RWPE2 (cell line): ENCODE measurements around the gene CHCHD10.

Experiments used
- ATAC-seq: fragments of 200-7000 bp; cut with Tn5 transposase; 3 replicates; pipeline ENCODE4 v1.9.1; 2021; ENCODE audit warnings: low read depth
- DNase-seq: peaks from one replicate; pipeline ENCODE4 v3.0.0-alpha.2; 2020; ENCODE audit warnings: low spot score
- H3K27ac ChIP-seq: fragments of 450-650 bp; 2 replicates; pipeline ENCODE4 v1.5.1; 2017; ENCODE audit warnings: mild to moderate bottlenecking; ENCODE audit not compliant: poor library complexity, severe bottlenecking
- H3K27me3 ChIP-seq: fragments of 250-450 bp; sonication (Bioruptor Pico); 2 replicates; pipeline ENCODE4 v1.5.1; 2021; ENCODE audit warnings: mild to moderate bottlenecking, moderate library complexity; ENCODE audit not compliant: insufficient read depth, poor library complexity, severe bottlenecking
- H3K36me3 ChIP-seq: fragments of 250-450 bp; sonication (Bioruptor Pico); 2 replicates; pipeline ENCODE4 v1.5.1; 2020; ENCODE audit warnings: low read depth, mild to moderate bottlenecking, moderate library complexity
- H3K4me1 ChIP-seq: fragments of 250-450 bp; sonication (Bioruptor Pico); 2 replicates; pipeline ENCODE4 v1.5.1; 2021; ENCODE audit warnings: mild to moderate bottlenecking, moderate library complexity; ENCODE audit not compliant: insufficient read depth, poor library complexity, severe bottlenecking
- H3K4me3 ChIP-seq: fragments of 250-450 bp; sonication (Bioruptor Pico); 2 replicates; pipeline ENCODE4 v1.5.1; 2021; ENCODE audit warnings: mild to moderate bottlenecking, moderate library complexity; ENCODE audit not compliant: severe bottlenecking
- H3K9me3 ChIP-seq: fragments of 250-450 bp; sonication (Bioruptor Pico); 2 replicates; pipeline ENCODE4 v1.5.1; 2021; ENCODE audit warnings: mild to moderate bottlenecking, moderate library complexity; ENCODE audit not compliant: severe bottlenecking
- TF ChIP-seq, protein P1 (sequence below): fragments of 450-650 bp; IDR thresholded peaks from one replicate; pipeline ENCODE4 v1.5.1; 2017; ENCODE audit warnings: mild to moderate bottlenecking, moderate library complexity; ENCODE audit not compliant: poor library complexity, severe bottlenecking

Gene CHCHD10

GRCh38 chr22:23791738-23792645 is 24.2 kb upstream of the CHCHD10 start:
- no peaks in the 10 kb centered on the region for H3K9me3 ChIP-seq
- no peak for ATAC-seq
- H3K4me1 ChIP-seq = no peaks in the 10 kb centered on the region
- TF ChIP-seq, protein P1, sequence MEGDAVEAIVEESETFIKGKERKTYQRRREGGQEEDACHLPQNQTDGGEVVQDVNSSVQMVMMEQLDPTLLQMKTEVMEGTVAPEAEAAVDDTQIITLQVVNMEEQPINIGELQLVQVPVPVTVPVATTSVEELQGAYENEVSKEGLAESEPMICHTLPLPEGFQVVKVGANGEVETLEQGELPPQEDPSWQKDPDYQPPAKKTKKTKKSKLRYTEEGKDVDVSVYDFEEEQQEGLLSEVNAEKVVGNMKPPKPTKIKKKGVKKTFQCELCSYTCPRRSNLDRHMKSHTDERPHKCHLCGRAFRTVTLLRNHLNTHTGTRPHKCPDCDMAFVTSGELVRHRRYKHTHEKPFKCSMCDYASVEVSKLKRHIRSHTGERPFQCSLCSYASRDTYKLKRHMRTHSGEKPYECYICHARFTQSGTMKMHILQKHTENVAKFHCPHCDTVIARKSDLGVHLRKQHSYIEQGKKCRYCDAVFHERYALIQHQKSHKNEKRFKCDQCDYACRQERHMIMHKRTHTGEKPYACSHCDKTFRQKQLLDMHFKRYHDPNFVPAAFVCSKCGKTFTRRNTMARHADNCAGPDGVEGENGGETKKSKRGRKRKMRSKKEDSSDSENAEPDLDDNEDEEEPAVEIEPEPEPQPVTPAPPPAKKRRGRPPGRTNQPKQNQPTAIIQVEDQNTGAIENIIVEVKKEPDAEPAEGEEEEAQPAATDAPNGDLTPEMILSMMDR = no peak
- H3K27me3 ChIP-seq = no peaks in the 10 kb centered on the region
- no peak overlapping the region for H3K4me3 ChIP-seq
- peaks cover 76% of the 10 kb centered on the region for H3K36me3 ChIP-seq
- DNase-seq = no peak
- no peak overlapping the region for H3K27ac ChIP-seq

DNA sequence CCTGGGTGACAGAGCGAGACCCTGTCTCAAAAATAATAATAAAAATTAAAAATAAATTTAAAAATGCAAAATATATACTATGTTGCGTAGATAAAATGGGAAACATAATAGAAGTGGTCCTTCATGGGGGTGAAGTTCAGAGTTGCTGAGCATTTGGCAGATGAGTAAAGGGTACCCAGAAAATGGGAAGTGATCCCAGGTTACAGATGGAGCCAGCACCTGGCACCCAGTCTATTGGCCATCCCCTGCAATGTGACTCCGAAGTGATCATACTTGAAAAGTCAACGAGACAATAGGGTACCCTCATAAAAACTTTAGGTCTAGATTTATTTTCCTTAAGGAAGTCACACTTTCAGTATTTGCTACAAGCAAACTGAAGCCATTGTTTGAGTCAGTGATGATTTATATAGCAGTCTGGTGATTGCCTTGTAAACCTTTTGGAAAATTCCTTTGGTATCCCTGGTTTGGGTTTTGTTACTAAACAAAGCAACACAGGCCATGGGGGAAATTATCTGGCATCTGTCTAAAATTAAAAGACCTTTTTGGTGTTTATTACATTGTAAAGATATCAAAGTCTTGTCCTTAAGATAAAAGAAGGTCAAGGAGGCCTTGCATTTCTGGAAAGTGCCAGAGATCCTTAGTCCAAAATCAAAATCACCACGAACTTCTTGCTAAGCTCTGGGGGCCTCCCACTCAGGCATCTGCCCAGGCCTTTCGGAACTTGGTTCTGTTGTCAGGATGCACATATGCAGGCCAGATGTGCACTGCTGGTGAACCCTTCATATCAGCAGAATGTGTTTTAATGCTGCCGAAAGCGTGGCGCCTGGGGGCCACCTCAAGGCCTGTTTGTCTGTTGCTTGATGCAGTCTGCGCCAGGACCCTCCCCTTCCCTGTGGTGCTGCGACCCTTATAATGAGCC is 23.3 kb upstream of the CHCHD10 start:
- H3K27me3 ChIP-seq = no peaks in the 10 kb centered on the region
- H3K4me3 ChIP-seq = no peak overlapping the region
- H3K9me3 ChIP-seq = no peaks in the 10 kb centered on the region
- TF ChIP-seq, protein P1 = no peak
- H3K4me1 ChIP-seq = no peaks in the 10 kb centered on the region
- no peak overlapping the region for H3K27ac ChIP-seq
- no peak for DNase-seq
- H3K36me3 ChIP-seq = peaks cover 70% of the 10 kb centered on the region
- no peak for ATAC-seq

GRCh38 chr22:23789638-23790037 is 21.9 kb upstream of the CHCHD10 start:
- Histone ChIP-seq H3K4me1 (no peaks in the 10 kb centered on the region), H3K9me3 (no peaks in the 10 kb centered on the region), H3K27ac (no peak overlapping the region), H3K27me3 (no peaks in the 10 kb centered on the region), H3K4me3 (no peak overlapping the region), H3K36me3 (peaks cover 58% of the 10 kb centered on the region)
- ATAC-seq (no peak), DNase-seq (no peak)
- TF ChIP-seq, protein P1 = no peak

DNA sequence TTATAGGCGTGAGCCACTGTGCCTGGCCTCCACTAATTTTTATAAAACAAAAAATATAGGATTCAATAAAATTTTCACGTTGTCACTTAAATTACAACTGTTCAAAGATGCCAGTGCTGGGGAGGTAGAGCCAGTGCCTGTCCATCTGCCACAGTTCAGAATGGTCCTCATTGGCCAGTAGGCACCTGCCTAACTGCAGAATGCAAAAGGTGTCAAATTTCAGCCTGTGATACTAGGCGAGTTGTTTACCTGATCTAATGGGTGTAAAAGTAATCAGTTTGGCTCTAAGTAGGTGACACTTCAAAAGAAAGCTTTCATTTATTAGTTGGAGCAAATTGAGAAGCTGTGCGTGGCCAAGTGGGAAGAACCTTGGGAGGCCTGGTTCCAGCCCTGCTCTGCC is 21.3 kb upstream of the CHCHD10 start:
- Histone ChIP-seq H3K4me3 (no peak overlapping the region), H3K27me3 (no peaks in the 10 kb centered on the region), H3K9me3 (no peaks in the 10 kb centered on the region), H3K27ac (no peak overlapping the region), H3K4me1 (no peaks in the 10 kb centered on the region), H3K36me3 (peaks cover 53% of the 10 kb centered on the region)
- DNase-seq (no peak), ATAC-seq (no peak)
- TF ChIP-seq, protein P1 = no peak
